Hematopoietic multipotent progenitor cell treated with erythropoietin and hydrocortisone succinate and interleukin-3 and kit ligand, for 15 days (in vitro differentiated cells): Measurements from ENCODE around the gene IZUMO1.

Experiments
- DNase-seq: peaks from one replicate; pipeline ENCODE4 v3.0.0-alpha.2; 2015; ENCODE audit warnings: low spot score

The IZUMO1 gene

DNA sequence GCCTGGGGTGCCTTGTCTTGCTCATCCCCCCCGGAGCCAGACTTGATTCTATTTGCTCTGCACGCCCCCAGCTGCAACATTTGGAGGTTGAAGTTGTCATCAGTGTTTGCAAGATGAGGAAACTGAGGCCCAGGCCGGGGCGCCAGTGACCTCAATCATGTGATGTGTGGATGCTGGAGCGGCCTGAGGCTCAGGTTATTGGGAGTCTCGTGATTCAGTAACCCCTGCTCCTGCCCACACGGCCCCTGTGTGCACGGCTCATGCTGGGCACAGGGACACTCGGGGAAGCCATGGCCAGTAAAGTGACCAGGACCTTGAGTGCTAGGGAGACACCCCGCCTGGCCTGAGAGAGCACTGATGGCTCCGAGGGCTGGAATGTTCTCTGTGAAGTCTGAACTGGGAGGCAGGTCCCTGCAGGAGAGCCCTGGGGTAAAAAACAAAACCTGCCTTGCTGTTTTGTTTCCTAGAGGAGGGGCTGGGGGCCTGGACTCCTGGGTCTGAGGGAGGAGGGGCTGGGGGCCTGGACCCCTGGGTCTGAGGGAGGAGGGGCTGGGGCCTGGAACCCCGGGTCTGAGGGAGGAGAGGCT is 10.5 kb upstream of the IZUMO1 start:
- DNase-seq, result no peak

DNA sequence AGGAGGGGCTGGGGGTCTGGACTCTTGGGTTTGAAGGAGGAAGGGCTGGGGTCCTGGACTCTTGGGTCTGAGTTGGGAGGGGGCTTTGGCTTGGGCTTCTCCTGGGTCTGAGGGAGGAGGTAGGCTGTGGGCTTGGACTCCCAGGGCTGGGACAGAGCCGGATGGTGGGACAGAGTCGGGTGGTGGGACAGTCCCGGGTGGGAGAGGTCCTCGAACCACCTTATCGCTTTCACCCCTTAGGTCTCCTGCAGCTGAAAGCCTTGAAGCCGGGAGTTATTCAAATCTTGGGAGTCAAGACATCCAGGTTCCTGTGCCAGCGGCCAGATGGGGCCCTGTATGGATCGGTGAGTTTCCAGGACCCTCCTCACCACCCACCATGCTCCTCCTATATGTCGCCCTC is 10.0 kb upstream of the IZUMO1 start:
- no peak for DNase-seq

DNA sequence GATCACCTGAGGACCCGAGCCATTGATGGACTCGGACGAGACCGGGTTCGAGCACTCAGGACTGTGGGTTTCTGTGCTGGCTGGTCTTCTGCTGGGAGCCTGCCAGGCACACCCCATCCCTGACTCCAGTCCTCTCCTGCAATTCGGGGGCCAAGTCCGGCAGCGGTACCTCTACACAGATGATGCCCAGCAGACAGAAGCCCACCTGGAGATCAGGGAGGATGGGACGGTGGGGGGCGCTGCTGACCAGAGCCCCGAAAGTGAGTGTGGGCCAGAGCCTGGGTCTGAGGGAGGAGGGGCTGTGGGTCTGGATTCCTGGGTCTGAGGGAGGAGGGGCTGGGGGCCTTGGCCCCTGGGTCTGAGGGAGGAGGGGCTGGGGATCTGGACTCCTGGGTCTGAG is 9.5 kb upstream of the IZUMO1 start:
- DNase-seq, result no peak

DNA sequence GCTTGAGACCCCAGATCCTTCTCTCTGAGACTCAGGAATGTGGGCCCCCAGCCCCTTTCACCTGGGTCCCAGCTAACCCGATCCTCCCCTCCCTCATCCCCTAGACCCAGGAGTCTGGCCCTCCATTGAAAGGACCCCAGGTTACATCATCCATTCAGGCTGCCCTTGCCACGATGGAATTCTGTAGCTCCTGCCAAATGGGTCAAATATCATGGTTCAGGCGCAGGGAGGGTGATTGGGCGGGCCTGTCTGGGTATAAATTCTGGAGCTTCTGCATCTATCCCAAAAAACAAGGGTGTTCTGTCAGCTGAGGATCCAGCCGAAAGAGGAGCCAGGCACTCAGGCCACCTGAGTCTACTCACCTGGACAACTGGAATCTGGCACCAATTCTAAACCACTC is 9.1 kb upstream of the IZUMO1 start:
- DNase-seq, result no peak

DNA sequence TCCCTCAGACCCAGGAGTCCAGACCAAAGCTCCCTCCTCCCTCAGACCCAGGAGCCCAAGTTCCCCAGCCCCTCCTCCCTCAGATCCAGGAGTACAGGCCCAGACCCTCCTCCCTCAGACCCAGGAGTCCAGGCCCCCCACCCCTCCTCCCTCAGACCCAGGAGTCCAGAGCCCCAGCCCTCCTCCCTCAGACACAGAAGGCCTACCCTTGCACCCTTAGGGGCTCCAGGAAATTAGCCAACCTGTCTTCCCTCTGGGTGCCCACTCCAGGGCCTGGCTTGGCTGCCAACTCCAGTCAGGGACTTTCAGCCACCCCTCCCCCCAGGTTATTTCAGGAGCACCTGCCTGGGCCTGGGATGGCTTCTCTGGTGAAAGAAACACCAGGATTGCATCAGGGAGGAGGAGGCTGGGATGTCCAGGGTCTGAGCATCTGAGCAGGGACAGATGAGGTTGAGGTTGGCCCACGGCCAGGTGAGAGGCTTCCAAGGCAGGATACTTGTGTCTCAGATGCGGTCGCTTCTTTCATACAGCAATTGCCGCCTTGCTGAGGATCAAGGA is 8.5 kb upstream of the IZUMO1 start, which contains the start of gene FGF21:
TSS of gene FGF21 (plus strand) at position 441 of the 558 bp plus-strand sequence. CDS start 713 bp downstream, outside the sequence.
- no peak for DNase-seq

DNA sequence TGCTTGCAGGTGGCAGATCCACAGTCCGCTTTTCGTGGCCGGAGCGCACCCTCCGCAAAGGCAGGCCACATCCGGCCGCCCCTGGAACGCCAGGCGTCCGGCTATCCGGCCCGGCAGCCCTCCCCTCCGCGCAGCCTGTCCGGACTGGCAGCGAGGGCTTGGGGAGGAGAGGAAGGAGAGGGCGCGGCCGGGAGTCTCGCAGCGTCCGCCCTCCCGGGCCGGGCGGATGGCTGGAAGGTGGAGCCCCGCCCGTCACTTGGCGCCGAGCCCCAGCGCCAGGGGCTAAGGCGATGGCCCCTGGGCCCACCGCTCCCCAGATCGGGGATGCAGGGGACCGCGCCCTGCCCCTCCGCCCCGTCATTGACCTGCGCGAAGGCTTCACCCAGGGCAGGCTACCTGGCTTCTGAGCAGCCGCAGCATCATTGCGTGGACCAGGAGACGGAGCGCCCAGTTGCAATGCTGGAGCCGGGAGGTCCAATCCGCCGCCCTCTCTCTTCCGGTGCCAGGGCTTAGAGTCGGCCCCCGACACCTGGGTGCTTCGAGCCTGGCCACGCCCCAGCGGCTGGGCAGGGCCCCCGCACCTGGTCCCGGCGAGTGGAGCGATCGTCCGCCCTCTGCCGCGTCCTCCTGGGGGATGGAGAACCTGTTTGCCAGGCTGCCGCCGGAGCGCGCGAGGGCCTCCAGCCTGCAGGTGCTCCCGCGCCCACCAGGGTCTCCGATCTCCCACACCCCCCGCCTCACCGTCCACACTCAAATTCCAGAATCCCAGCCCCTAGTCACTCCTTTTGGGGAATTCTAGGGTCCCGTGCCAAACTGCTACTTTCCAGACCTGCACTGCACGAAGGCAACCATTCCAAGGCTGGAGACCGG is 6.0 kb upstream of the IZUMO1 start, which contains the start of gene FUT1:
TSS of gene FUT1 (minus strand) at position 146 of the 870 bp plus-strand sequence. CDS start 1,360 bp downstream, outside the sequence.
- DNase-seq, result peak; percentile 62

DNA sequence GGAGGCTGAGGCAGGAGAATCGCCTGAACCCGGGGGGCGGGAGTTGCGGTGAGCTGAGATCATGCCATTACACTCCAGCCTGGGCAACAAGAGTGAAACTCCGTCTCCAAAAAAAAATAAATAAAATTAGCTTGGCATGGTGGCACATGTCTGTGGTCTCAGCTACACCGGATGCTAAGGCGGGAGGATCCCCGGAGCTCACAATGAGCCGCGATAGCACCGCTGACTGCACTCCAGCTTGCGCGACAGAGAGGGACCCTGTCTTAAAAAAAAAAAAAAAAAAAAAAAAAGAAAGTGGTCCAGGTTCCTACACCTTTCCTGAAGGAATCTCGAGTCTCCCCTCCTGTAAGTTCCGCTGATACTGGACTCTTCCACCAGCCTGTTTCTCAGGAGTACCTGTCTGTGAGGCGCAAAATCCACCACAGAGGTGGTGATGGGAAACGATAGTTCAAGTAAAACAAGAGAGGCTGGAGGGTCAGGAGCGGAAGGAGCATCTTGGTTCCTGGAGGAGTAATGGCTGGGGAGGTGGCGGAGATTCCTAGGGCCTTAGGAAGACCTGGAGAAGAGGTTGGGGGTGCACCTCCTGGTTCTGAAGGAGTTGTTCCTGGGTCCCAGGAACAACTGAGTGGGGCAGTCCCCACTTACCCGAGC is 5.3 kb upstream of the IZUMO1 start:
- no peak for DNase-seq

DNA sequence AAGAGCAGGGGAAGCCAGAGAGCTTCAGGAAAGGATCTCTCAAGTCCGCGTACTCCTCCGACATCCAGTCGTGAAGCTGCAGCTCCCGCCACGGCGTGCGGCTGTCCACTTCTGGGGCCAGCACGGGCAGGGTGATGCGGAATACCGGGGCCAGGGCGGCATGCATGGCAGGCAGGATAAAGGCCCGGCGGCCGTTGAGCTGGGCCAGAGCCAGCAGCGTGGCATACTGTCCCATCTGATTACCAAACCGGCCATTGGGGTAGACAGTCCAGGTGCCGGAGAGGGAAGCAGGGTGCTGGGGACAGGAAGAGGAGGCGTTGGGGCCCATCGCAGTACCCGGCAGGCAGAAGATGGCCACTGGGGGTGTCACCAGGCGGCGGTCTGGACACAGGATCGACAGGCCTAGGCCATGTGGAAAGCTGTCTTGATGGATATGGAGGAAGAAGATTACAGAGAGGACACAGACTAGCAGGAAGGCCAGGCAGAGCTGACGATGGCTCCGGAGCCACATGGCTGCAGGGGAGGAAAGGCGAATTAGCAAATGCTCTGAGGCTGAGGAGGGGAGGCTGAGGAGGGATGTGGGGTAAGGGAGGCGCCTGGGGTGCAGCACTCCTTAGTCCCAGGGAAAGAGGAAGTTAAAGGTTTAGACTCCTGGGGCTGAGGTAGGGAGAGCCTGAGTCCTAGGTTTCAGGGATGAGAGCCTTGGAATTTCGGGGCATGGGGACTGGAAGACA is 4.2 kb upstream of the IZUMO1 start:
- DNase-seq, result peak; percentile 38

DNA sequence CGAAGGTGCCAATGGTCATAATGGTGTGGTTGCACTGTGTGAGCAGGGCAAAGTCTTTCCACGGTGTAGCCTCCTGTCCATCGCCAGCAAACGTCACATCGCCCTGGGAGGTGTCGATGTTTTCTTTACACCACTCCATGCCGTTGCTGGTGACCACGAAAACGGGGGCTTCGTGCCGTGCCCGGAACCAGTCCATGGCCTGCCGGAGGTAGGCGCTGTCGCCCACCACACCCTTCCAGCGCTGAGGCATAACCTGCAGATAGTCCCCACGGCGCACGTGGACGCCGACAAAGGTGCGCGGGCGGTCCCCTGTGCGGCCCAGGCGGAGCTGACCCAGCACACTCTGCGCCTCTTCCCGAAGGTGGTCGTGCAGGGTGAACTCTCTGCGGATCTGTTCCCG is 3.6 kb upstream of the IZUMO1 start:
- DNase-seq, result no peak

DNA sequence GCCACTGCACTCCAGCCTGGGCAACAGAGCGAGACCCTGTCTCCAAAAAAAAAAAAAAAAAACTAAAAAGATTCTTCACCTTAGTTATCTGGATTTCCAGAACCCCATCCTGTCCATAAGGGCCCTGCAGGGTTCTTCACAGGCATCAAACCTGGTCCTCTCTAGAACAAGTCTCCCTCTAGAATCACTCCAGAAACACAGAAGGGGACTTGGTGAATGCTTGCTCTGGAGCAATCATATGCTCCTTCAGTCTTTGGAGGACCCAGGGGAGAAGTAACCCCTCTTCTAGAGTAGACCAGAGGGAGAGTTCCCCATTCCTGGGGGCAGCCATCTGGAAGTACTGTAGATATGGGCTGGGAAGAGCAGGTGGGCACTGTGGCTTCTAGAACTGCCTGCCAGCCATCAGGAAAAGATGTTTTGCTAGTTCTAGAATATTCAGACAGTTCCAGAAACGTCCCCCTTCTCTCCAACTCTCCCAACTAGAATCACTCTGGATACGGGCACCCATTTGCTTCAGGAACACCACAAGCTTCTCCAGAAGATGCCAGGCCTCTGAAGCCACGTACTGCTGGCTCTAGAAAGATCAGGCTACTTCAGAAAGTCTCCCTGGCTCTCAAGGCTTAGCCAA is 3.0 kb upstream of the IZUMO1 start:
- DNase-seq, result no peak

DNA sequence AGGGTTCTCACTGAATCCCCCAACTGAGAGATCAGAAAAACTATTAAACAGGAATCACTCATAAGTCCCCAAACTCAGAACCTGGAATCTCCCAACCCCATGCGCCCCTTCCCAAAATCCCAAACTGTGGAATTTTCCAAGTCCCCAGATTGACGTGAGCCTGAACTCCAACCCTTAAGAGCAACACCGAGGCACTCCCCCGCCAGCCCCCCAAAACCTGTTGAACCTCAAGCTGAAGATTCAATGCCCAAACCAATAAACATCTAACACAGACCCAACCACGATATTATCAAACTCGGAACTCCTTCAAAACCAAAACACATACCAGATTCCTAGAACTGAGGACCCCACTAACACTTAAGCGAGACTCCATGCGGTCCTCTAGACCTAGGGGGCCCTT is 599 bp downstream of the IZUMO1 start:
- DNase-seq, result no peak

DNA sequence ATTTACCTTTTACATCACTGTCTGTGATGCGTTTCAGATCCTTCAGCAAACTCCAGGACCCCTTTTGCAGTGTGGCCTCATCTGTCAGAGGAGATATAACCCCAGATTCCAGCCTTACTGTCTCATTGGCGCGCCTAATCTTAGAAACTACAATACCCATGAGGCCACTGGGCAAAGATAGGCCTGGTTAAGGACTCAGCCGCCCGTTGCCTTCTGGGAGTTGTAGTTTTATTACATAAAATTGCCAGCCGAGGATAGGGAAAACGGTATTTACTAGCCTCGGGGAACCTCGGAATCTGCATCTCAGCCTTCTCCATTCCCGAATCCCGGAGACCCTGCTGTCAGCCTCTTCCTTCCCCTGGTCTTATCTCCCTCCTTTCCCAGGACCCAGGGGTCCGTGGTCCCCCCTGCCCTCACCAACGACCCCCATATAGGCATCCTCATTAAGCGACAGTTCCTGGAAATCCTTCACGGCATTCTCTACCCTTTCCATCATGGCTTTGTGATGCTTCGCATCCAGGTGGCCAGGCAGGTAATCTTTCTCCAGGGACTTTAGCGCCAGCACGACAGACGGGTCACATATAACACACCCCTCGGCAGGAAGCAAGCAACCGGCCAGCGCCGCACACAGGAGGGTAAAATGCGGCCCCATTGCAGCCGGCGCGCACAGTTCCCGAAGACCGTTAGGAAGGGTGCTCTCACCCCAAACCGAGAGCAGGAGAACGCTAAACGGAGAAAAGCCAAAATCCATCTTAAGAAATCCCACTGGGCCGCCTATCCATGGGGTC is 1.3 kb downstream of the IZUMO1 start:
- peak; percentile 89 for DNase-seq

DNA sequence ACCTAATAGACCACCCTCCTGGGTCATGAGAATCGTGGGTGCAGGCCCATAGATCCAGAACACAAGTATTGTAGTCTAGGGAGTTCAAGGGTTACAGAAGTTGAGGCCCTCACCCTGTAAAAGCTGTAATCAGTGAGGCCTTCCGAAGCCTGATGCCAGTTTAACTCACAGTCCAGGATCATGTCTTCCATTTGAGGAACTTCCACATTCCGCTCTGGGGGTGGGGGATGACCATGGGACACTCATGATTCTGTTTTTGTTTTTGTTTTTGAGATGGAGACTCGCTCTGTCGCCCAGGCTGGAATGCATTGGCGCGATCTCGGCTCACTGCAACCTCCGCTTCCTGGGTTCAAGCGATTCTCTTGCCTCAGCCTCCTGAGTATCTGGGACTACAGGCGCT is 4.6 kb downstream of the IZUMO1 start:
- DNase-seq, result no peak

DNA sequence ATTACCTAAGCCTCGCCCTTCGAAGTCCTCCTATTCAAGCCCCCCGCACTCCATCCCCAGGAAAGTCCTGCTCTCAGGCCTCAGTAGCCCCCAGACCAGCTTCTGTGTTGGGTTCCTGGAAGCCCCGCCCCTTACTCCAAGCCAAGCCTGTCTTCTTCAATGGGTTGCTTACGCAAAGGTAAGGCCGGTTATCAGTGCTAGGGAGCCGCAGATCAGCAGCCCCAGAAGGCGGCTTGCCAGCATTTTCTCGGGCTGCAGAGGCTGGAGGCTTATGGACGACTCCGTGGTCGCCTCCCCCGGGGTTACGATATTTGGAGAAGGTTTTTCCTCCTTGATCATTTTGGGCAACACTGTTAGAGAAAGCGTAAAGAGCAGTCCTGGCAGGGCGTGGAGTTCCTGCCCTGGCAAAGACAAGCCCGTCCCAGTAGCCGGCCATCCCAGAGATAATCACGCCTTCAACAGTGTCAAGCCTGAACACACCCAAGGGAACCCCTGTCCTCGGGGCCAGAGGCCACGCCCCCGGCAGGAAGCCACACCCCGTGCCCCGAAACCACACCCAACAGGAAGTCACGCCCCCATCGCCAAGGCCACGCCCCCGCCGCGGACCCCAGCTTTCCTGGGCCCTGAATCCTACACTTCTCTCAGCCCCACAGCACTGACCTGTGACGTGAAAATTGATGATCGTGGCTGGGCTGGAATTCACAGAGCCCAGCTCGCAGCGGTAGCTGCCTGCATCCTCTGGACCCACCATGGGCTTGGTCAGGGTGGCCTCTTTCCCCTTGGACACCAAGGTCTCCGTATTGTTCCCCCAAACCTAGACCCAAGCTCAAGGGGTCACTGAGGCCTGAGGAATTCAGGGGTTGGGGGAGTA is 5.3 kb downstream of the IZUMO1 start:
- peak; percentile 81 for DNase-seq

DNA sequence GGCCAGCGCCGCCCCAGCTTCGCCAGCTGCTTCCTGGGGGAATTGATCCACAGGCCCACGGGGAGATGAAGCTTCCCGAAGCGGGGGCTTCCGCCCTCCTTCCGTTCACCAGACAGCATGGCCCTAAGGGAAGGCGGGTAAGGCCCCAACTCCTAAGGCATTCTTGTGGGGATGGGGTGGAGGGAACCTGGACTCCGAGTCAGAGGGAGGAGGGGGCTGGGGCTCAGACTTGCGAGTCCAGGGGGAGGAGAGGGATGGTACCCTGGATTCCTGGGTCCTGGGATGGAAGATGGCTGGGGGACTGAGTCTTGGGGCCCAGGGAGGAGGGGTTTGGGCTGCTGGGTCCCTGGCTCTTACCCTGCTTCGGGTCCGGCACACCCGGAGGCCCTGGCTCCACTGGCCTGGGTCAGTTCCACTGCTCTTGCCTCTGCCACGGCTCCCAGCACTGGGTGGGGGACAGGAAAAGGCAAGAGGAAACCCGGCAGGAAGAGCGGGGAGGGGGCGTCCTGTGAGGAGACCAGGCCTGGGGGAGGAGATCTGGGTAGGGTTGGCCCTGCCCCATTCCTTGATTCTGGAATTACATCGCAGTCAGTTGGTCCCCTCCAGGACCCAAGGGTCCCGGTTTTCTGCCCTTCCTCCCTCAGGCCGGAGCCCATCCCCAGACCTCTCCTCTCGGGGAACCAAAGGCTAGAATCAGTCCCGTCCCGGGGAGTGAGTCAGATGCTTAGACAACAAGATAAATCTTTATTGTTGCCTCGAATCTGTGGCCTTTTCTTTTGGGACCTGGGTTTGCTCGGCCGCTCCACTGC is 6.3 kb downstream of the IZUMO1 start, which contains the start of gene RASIP1:
TSS of gene RASIP1 (minus strand) at position 447 of the 809 bp plus-strand sequence. CDS start at position 119, 328 bp downstream.
- no peak for DNase-seq

DNA sequence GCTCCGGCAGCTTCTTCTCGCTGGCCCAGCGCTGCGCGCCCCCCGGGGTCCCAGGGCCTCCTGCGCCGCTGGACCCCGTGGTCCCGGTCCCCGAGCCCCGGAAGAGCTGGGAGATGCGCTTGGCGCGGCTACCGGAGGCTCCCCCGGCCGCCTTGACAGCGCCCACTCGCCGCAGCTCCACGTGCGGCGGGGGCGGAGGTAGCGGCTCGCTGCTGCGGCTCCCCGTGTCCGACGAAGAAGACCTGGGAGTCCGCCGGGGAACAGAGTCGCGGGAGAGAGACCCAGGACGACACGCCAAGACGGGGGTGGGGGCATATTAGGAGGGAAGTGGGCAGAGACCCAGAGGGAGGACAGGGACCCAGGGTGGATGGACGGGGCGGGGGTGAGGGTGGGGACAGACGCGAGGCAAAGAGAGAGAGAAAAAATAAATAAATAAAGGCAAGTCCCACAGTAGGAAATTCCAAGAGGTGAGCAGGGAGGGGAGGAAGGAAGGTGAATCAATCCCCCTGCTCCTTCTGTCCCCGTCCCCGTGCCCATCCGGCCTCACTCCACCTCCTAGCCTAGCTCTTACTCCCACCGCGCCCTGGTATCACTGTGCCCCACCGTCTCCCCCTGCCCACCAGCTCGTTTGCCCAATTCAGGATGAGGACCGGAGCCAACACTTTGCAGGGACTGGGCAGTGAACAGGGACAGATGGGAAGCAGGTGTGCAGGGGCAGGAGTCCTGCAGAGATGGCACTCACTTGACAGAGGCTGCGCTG is 7.1 kb downstream of the IZUMO1 start:
- no peak for DNase-seq

DNA sequence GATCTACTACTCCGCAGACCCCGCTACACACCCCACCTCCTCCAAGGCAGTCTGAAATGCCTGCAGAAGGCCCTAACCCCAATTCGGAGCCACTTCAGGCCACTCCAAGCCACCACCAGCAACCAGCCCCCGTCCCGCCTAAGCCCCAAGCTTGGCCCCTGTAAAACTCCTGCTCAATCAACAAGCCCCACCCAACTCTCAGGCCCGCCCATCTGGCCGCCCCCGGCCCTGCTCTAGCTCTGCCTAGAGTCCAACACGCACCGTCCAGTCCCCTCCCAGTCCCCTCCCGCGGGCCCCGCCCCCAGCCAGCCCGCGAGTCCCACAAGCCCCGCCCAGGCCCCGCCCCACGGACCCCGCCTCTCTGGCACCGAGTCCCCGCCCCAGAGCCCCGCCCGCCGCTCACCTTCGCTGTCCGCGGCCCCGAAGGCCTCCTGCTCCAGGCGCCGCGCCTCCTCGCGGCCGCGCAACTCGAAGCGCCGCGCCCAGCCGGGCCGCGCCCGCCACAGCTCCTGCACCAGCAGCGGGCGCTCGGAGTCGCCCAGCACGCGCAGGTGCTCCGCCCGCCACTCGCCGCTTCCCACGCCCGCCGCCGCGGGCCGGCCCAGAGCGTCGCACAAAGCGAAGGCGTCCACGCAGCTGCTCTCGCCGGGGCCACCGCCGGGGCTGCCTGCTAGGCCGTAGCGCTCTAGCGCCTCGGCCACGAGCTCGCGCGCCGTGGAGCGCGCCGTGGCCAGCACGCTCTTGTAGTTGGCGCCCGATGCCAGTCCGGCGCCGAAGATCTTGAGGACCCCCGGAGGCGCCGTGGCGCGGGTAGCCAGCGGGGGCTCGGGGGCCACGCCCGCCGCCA is 7.9 kb downstream of the IZUMO1 start:
- peak; percentile 88 for DNase-seq
